IPS-15b (cell line): ENCODE results near the gene ZYG11A.

ENCODE experiments used
- H3K27me3 ChIP-seq: one replicate; pipeline ENCODE4 v1.6.1; 2013; ENCODE audit warnings: low read length; ENCODE audit not compliant: control insufficient read depth, insufficient read depth
- H3K36me3 ChIP-seq: one replicate; pipeline ENCODE4 v1.6.1; 2013; ENCODE audit warnings: low read length; ENCODE audit not compliant: control insufficient read depth, insufficient read depth
- H3K4me1 ChIP-seq: one replicate; pipeline ENCODE4 v1.6.1; 2013; ENCODE audit warnings: mild to moderate bottlenecking, low read length; ENCODE audit not compliant: control insufficient read depth, insufficient read depth
- H3K4me3 ChIP-seq: one replicate; pipeline ENCODE4 v1.5.1; 2013; ENCODE audit warnings: low read depth, low read length
- H3K9ac ChIP-seq: one replicate; pipeline ENCODE4 v1.6.1; 2013; ENCODE audit warnings: low read depth, mild to moderate bottlenecking, low read length
- H3K9me3 ChIP-seq: one replicate; pipeline ENCODE4 v1.6.1; 2013; ENCODE audit warnings: mild to moderate bottlenecking, low read length; ENCODE audit not compliant: control insufficient read depth, insufficient read depth

The ZYG11A gene

GRCh38 chr1:52911541-52911940 lies 69.0 kb downstream of the ZYG11A start:
- H3K9me3 ChIP-seq = no peaks in the 10 kb centered on the region
- no peak overlapping the region for H3K9ac ChIP-seq
- no peaks in the 10 kb centered on the region for H3K36me3 ChIP-seq
- no peak overlapping the region for H3K4me3 ChIP-seq
- no peaks in the 10 kb centered on the region for H3K27me3 ChIP-seq
- peaks cover 11% of the 10 kb centered on the region for H3K4me1 ChIP-seq

GRCh38 chr1:52913014-52913413 lies 70.5 kb downstream of the ZYG11A start:
- no peak overlapping the region for H3K4me3 ChIP-seq
- H3K9me3 ChIP-seq = no peaks in the 10 kb centered on the region
- no peak overlapping the region for H3K9ac ChIP-seq
- no peaks in the 10 kb centered on the region for H3K27me3 ChIP-seq
- H3K36me3 ChIP-seq = no peaks in the 10 kb centered on the region
- peaks cover 11% of the 10 kb centered on the region for H3K4me1 ChIP-seq

GRCh38 chr1:52913537-52913936 lies 71.0 kb downstream of the ZYG11A start:
- Histone ChIP-seq H3K36me3 (no peaks in the 10 kb centered on the region), H3K4me3 (no peak overlapping the region), H3K4me1 (peaks cover 11% of the 10 kb centered on the region), H3K9ac (no peak overlapping the region), H3K27me3 (no peaks in the 10 kb centered on the region), H3K9me3 (no peaks in the 10 kb centered on the region)

- peaks cover 3% of the 10 kb centered on the region for H3K9me3 ChIP-seq
- H3K27me3 ChIP-seq = peaks cover under 1% of the 10 kb centered on the region
- peaks cover 11% of the 10 kb centered on the region for H3K4me1 ChIP-seq
- H3K4me3 ChIP-seq = no peak overlapping the region
- no peaks in the 10 kb centered on the region for H3K36me3 ChIP-seq
- no peak overlapping the region for H3K9ac ChIP-seq
These were observed 71.9 kb downstream of the ZYG11A start for GRCh38 chr1:52914463-52914862.

- Histone ChIP-seq H3K27me3 (peaks cover 9% of the 10 kb centered on the region), H3K4me1 (peaks cover 11% of the 10 kb centered on the region), H3K4me3 (no peak overlapping the region), H3K9me3 (peaks cover 3% of the 10 kb centered on the region), H3K9ac (no peak overlapping the region), H3K36me3 (no peaks in the 10 kb centered on the region)
These were observed 72.8 kb downstream of the ZYG11A start for GRCh38 chr1:52915211-52915854.

- no peak overlapping the region for H3K4me3 ChIP-seq
- H3K4me1 ChIP-seq = peaks cover 11% of the 10 kb centered on the region
- H3K9ac ChIP-seq = no peak overlapping the region
- no peaks in the 10 kb centered on the region for H3K36me3 ChIP-seq
- peaks cover 14% of the 10 kb centered on the region for H3K27me3 ChIP-seq
- peaks cover 3% of the 10 kb centered on the region for H3K9me3 ChIP-seq
These were observed 73.3 kb downstream of the ZYG11A start for GRCh38 chr1:52915855-52916220.

- Histone ChIP-seq H3K4me1 (peaks cover 8% of the 10 kb centered on the region), H3K27me3 (peaks cover 14% of the 10 kb centered on the region), H3K36me3 (no peaks in the 10 kb centered on the region), H3K9ac (no peak overlapping the region), H3K4me3 (no peak overlapping the region), H3K9me3 (peaks cover 3% of the 10 kb centered on the region)
These were observed 73.8 kb downstream of the ZYG11A start for GRCh38 chr1:52916241-52916975.

GRCh38 chr1:52917156-52917555 lies 74.6 kb downstream of the ZYG11A start:
- H3K4me3 ChIP-seq = no peak overlapping the region
- H3K27me3 ChIP-seq = peaks cover 14% of the 10 kb centered on the region

GRCh38 chr1:52917581-52917980 lies 75.0 kb downstream of the ZYG11A start:
- H3K9me3 ChIP-seq = peaks cover 3% of the 10 kb centered on the region
- no peaks in the 10 kb centered on the region for H3K36me3 ChIP-seq
- H3K27me3 ChIP-seq = peaks cover 15% of the 10 kb centered on the region
- H3K4me1 ChIP-seq = peaks cover 5% of the 10 kb centered on the region
- no peak overlapping the region for H3K9ac ChIP-seq
- H3K4me3 ChIP-seq = no peak overlapping the region

More at GRCh38 chr1:52917156-52917555, 74.6 kb downstream of the ZYG11A start:
- H3K36me3 ChIP-seq = no peaks in the 10 kb centered on the region
- H3K4me1 ChIP-seq = peaks cover 5% of the 10 kb centered on the region
- H3K9ac ChIP-seq = no peak overlapping the region
- H3K9me3 ChIP-seq = peaks cover 3% of the 10 kb centered on the region

GRCh38 chr1:52918201-52918600 lies 75.6 kb downstream of the ZYG11A start:
- Histone ChIP-seq H3K27me3 (peaks cover 17% of the 10 kb centered on the region), H3K9me3 (peaks cover 3% of the 10 kb centered on the region)

GRCh38 chr1:52919051-52919722 lies 76.6 kb downstream of the ZYG11A start:
- peaks cover 3% of the 10 kb centered on the region for H3K9me3 ChIP-seq
- H3K27me3 ChIP-seq = peaks cover 17% of the 10 kb centered on the region
- H3K4me3 ChIP-seq = no peak overlapping the region

More at GRCh38 chr1:52918201-52918600, 75.6 kb downstream of the ZYG11A start:
- no peak overlapping the region for H3K4me3 ChIP-seq
- H3K4me1 ChIP-seq = peaks cover 3% of the 10 kb centered on the region
- no peak overlapping the region for H3K9ac ChIP-seq
- H3K36me3 ChIP-seq = no peaks in the 10 kb centered on the region

More at GRCh38 chr1:52919051-52919722, 76.6 kb downstream of the ZYG11A start:
- Histone ChIP-seq H3K9ac (no peak overlapping the region), H3K4me1 (no peaks in the 10 kb centered on the region), H3K36me3 (no peaks in the 10 kb centered on the region)
